LoVo (cell line): Measurements from ENCODE around the gene NCS1.

ENCODE experiments used
- DNase-seq: peaks from one replicate; pipeline ENCODE4 v3.0.0-alpha.2; 2016; ENCODE audit warnings: low spot score

Gene NCS1

DNA sequence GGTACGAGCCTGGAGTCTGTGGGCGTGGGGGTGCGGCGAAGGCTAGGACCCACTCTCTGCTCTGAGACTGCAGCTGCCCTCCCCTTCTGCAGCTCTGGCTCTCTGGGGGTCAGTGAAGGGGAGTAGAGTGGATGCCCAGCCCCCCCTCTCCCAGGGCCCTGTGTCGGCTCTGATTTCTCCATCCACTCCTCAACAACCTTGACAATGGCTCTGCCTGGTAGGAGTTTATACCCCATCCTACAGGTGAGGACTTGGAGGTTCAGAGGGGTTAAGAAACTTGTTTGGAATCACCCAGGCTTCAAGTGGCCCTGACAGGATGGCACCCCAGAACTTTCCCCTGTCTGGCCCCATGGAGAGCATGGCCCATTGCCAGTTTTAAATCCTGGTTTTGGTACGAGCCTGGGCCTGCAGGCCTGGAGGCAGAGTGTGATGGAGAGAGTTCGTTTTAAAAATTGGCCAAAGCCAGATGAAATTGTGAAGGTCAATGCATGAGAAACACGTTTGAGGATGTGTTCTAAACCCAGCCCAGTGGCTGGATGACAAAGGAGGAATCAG lies 22.3 kb downstream of the NCS1 start:
- DNase-seq = no peak

- DNase-seq = no peak
These were observed 23.4 kb downstream of the NCS1 start for GRCh38 chr9:130195638-130196037.

DNA sequence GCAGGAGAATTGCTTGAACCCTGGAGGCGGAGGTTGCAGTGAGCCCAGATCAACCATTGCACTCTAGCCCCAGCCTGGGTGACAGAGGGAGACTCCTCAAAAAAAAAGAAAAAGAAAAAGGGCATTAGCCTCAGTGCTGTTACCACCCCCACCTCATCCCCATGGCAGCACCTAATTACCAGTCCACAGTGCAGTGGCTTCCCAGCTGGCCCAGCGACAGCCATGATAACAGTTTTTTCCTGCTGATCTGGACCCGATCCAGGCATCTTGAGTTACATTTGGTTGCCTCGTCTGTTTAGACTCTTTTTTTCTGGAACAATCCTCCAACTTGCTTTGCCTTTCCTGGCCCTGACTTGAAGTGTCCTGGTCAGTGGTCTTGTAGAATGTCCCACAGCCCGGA lies 24.4 kb downstream of the NCS1 start:
- DNase-seq = no peak

- DNase-seq = no peak
These were observed 25.2 kb downstream of the NCS1 start for GRCh38 chr9:130197386-130197785.

DNA sequence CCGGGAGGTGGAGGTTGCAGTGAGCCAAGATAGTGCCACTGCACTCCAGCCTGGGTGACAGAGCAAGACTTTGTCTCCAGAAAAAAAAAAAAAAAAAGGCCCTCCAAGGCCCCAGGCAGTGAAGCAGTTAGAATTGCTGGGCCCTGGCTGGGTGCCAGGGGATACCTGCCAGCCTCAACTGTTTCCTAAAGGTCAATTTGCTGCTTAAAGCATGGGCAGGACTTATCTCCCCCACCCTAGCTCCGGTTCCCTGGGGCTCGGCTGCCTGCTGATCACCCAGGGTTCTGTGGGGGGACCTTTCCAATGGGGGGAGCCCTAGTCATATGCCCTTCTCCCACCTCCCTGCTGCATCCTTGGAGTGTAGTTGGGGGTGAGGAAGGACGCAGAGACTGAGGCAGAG lies 25.7 kb downstream of the NCS1 start:
- no peak for DNase-seq

DNA sequence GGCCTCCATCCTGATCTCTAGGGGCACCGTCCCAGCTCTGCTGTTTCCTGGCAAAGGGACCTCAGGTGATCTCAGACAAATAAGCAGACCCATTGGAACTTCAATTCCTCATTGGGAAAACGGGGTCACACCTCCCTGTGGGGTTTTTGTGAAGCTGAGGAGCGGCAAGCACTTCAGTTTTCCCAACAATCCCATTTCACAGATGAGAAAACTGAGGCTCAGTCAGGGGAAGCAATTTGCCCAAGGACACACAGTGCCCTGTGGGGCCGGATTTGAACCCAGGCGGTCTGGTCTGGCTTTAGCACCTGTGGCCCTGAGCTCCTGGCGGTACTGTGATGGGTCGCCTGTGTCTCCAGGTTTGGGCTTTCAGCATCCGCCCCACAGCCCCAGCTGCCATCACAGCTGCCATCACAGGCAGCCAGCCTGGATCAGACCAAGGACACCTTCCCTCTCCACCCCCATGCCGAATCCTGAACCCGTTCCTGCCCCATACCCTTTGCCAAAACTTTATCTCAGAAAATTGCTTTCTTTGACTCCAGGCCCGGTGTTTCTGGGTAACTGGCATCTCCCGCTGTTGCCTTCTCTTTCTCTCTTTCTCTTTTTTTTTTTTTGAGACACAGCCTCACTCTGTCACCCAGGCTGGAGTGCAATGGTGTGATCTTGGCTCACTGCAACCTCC lies 26.4 kb downstream of the NCS1 start:
- no peak for DNase-seq

GRCh38 chr9:130199605-130200004 lies 27.4 kb downstream of the NCS1 start:
- no peak for DNase-seq

- no peak for DNase-seq
These were observed 28.0 kb downstream of the NCS1 start for GRCh38 chr9:130200038-130200849.

- no peak for DNase-seq
These were observed 29.2 kb downstream of the NCS1 start for GRCh38 chr9:130201399-130201873.

DNA sequence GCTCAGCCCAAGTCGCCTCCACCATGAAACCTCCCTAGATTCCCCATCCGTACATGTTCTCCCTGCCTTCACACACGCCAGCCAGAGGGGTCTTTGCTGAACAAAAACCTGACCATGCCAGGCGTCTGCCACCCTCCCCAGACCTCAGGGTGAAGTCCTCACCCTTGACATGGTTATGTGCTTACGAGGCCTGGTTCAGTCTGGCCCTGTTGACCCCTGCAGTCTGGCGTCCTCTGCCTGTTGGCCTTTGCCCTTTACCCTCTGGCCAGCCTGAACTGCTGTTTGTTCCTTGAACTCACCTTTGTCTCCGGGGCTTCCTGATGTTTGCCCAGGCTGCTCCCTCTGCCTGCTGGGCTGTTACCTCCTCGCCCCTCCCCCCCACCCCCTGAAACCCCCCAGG lies 29.8 kb downstream of the NCS1 start:
- DNase-seq = no peak

GRCh38 chr9:130204341-130204740 lies 32.1 kb downstream of the NCS1 start:
- DNase-seq = no peak

DNA sequence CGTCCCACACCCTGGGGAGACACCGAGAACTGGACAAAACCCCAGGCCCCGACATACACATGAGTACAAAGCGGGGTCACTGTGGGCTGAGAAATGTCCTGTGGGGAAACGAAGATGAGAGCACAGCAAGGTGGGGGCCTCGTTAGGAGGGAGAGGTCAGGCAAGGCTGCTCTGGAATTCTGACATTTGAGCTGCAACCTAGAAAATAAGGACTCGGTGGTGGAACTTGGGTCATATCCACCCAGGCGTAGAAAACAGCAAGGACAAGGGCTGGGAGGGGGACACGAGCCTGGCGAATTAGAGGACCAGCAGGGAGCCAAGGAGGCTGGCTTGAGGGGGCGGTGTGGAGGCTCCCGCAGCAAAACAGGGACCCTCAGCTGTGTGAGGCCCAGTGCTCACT lies 32.8 kb downstream of the NCS1 start:
- no peak for DNase-seq

DNA sequence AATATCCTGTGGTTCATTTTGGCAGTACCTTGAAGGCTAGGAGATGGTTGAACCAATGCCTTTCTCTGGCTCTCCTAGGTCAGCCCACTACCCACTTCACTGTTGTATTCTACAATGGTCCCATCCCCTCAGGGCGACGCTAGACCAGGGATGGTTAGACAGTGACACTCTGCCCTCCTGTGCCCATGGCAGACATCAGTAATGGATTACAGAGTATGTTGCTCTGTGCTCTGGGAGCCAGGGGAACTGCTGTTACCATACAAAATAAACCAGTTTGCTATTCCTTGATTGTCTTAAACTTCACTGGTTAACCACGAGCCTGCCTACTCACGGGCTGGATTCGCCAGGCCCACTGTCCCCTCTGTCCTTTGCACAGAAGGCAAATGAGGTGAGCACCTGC lies 33.7 kb downstream of the NCS1 start:
- DNase-seq = no peak

DNA sequence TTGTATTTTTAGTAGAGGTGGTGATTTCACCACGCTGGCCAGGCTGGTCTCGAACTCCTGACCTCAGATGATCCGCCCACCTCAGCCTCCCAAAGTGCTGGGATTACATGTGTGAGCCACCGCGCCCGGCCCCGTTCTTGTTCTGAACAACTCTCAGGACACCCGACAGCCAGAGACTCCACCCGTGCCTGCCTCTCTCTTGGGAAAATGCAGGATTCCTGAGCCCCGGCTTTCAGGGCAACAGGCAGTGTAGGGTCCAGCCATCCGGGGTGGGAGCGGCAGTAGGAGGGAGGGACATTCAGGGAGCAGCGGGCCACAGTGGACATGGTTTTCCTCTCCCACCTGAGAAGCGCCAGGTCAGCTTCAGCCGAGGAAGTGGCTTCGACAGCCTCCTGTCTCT lies 34.4 kb downstream of the NCS1 start:
- no peak for DNase-seq

- DNase-seq = no peak
These were observed 35.2 kb downstream of the NCS1 start for GRCh38 chr9:130207241-130207992.

GRCh38 chr9:130208600-130209347 lies 36.6 kb downstream of the NCS1 start:
- DNase-seq = no peak

DNA sequence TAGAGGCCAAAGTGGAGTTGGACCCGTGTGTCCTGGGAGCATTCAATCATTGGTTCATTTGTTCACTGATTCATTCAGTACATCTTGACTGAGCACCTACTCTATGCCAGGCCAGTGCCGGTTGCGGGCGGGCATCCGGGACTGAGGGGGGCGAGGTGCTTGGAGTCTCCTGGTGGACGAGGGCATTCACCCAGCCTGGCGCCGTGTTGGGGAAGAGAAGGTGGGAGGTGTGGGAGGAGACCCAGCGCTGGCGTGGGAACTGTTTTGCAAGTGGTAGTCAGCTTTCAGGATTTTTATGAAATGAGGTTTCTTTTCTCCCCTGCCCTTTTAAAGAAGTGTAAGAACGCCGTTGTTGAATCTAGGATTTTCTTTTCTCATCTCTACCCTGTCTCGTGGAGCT lies 37.2 kb downstream of the NCS1 start:
- DNase-seq = no peak

DNA sequence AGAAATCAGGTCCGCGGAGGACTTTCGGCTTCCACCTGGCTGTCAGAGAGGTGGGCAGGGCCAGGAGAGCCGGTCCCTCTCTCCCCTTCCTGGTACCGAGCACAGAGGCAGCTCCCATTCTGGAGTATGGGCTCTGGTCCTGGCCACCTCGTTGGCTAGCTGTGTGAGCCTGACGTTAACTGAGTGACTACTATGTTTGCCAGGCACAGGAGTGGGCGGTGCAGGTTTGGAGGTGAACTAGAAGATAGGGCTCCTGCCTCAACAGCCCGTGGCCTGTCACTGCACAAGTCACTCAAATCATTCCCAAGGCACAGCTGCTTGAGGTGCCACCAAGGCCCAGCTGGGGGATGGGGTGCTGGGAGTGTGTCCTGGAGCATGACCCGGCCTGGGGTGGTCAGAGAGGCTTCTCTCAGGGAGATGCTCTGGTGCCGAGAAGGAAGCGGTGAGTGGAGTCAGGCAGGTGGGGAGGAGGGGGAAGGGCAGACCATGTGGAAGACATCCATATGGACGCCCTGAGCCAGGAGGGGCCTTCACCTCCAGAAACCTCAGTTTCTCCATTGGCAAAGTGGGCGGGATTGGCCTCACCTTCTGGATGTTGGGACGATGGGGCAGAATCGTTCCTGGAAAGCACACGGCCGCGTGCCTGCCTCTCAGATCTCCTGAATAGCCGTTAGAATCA lies 39.5 kb downstream of the NCS1 start:
- no peak for DNase-seq

DNA sequence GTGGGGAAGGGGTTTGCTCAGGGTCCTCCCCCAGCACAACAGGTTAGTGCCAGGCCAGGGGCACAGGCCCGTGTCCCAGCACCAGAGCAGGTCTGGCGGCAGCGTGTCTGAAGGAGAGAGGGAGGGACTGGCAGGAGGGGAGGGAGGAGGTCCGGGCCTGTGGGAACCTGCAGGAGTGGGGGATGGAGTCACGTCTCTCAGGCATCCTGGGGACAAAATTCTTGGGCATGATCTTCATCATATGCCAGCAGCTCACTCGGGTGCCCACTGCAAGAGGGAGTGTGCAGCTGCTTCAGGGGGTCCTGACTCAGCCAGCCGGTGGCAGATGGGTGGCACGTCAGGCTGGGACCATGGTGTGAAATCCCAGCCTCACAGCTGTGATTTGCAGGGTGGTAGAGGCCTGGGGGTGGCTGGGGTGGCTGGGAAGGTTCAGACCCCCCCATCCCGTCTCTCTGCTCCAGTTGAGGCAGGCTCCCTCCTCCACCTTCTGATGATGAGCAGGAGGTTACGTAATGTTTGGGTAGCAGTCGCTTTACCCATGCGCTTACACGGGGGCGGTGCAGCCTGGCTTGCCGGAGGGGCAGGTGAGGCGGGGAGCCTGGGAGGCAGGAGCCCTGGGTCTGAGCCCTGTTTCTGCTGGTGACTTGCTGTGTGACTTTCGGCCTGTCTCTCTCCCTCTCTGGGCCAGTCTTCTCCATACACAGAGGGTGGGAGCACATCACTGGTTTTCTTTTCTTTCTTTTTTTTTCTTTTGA lies 40.5 kb downstream of the NCS1 start:
- DNase-seq = no peak
